ENCODE measurements around the gene SSBP3. TPM values are rescaled to one million over a fixed set of nuclear protein-coding genes. Genes with fewer than 3 reads are reported as not detected.
A peak's percentile ranks its signal among the peaks of the same experiment; 100 is the strongest.

Gene SSBP3
- polyA plus RNA-seq, 1 experiment: 34.3 TPM

DNA sequence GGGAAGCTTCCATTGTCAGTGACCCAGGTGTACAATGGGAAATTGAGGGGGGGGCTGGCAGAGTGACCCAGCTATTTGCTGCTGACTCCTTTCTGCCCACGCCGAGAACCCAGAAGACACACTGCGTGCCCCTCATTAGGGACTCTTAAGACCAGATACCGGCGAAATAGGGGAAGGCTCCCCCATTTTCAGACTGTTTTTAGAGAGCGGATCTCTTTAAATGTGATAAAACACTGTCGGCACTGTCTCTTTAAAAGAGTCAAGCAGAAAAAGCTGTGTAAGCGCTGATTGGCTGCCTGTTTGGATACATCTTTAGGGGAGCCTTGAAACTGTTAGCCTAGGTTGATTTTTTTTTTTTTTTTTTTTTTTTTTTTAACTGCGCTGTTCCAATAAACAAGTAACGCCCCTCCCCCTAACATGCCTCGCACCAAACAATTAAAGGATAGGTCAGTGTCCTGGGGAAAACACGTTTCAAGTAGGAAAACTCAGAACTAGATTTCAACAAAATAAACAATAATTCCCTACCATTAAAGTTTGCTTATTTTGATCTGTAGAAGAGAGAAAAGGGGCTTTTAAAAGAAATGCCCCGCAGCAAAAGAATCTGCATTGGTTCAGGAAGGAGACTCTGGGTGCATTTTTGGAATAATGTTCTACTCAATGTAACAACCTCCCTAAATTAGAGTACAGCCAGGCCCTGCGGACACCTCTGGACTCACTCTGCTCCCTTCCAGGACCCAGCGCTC lies 1.4 kb upstream of the SSBP3 start:
- H3K27me3 ChIP-seq (ENCODE audit: control insufficient read depth, insufficient read depth, low read length): no peaks in the 10 kb centered on the region
- ChIA-PET POLR2A (interaction anchor here (0.6 to 2.3 kb wide), 9 partner anchors 30 to 208 kb away, joined by 3 to 19 read pairs (median 7); partner anchors contain the start of genes CYB5RL and MRPL37), CTCF (interaction anchor here (0.6 to 2.3 kb wide), 6 partner anchors 29 to 385 kb away, joined by 3 to 38 read pairs (median 4); no protein-coding TSS in a partner anchor)
- H3K27ac ChIP-seq (ENCODE audit: low read depth, low read length): peak overlapping the region; percentile 79
- DNase-seq (ENCODE audit: low read depth, low spot score): peak; percentile 83
- no peaks in the 10 kb centered on the region; the same call in 1 of the 2 replicates for H3K9me3 ChIP-seq (ENCODE audit: control insufficient read depth, insufficient read depth, low read length)
- H3K4me3 ChIP-seq (ENCODE audit: low read depth, low read length): peak overlapping the region; percentile 68
- TF ChIP-seq, protein P1, sequence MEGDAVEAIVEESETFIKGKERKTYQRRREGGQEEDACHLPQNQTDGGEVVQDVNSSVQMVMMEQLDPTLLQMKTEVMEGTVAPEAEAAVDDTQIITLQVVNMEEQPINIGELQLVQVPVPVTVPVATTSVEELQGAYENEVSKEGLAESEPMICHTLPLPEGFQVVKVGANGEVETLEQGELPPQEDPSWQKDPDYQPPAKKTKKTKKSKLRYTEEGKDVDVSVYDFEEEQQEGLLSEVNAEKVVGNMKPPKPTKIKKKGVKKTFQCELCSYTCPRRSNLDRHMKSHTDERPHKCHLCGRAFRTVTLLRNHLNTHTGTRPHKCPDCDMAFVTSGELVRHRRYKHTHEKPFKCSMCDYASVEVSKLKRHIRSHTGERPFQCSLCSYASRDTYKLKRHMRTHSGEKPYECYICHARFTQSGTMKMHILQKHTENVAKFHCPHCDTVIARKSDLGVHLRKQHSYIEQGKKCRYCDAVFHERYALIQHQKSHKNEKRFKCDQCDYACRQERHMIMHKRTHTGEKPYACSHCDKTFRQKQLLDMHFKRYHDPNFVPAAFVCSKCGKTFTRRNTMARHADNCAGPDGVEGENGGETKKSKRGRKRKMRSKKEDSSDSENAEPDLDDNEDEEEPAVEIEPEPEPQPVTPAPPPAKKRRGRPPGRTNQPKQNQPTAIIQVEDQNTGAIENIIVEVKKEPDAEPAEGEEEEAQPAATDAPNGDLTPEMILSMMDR (IDR thresholded peaks at IDR 0.05; ENCODE audit: low read depth, low read length): no peak

- peak overlapping the region; percentile 57 for H3K27ac ChIP-seq (ENCODE audit: low read depth, low read length)
- POLR2A ChIA-PET: interaction anchor here (0.6 to 2.3 kb wide), 9 partner anchors 29 to 207 kb away, joined by 4 to 19 read pairs (median 7); partner anchors contain the start of genes CYB5RL and MRPL37
- CTCF ChIA-PET: interaction anchor here (0.6 to 2.3 kb wide), 6 partner anchors 29 to 386 kb away, joined by 3 to 38 read pairs (median 4); no protein-coding TSS in a partner anchor
Measured at GRCh38 chr1:54407154-54407403, 885 bp upstream of the SSBP3 start.

DNA sequence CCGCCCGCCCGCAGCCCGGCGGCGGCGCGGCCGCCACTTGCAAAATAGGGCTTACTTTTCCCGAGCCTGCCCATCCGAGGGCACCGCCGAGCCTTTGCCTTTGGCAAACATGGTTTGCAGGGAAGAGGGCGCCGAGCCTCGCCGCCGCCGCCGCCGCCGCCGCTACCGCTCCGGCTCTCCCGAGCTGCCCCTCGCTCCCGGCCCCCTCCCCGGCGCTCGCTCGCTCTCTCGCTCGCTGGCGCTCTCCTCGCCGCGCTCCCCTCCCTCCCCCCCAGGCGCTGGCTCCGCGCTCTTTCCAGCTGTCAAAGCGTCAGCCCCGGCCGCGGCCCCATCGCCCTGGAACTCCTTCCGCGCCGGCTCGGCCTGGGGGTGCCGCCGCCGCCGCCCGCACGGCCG lies 298 bp downstream of the SSBP3 start:
- ChIA-PET POLR2A (interaction anchor here (1.3 to 2.3 kb wide), 2 partner anchors 81 to 83 kb away, joined by 6 to 19 read pairs; no protein-coding TSS in a partner anchor), CTCF (interaction anchor here (0.5 to 2.3 kb wide), 5 partner anchors 81 to 204 kb away, joined by 3 to 38 read pairs (median 4); no protein-coding TSS in a partner anchor)
- no peak for DNase-seq (ENCODE audit: low read depth, low spot score)
- peak overlapping the region; percentile 79 for H3K4me3 ChIP-seq (ENCODE audit: low read depth, low read length)
- no peak overlapping the region for H3K27ac ChIP-seq (ENCODE audit: low read depth, low read length)
- no peaks in the 10 kb centered on the region; the same call in 1 of the 2 replicates for H3K9me3 ChIP-seq (ENCODE audit: control insufficient read depth, insufficient read depth, low read length)
- TF ChIP-seq, protein P1 (IDR thresholded peaks at IDR 0.05; ENCODE audit: low read depth, low read length): no peak
- H3K27me3 ChIP-seq (ENCODE audit: control insufficient read depth, insufficient read depth, low read length): no peaks in the 10 kb centered on the region

More at GRCh38 chr1:54407154-54407403, 885 bp upstream of the SSBP3 start:
- no peak for DNase-seq (ENCODE audit: low read depth, low spot score)
- Histone ChIP-seq H3K27me3 (ENCODE audit: control insufficient read depth, insufficient read depth, low read length) (no peaks in the 10 kb centered on the region), H3K4me3 (ENCODE audit: low read depth, low read length) (peak overlapping the region; percentile 68), H3K9me3 (ENCODE audit: control insufficient read depth, insufficient read depth, low read length) (no peaks in the 10 kb centered on the region; the same call in 1 of the 2 replicates)
- TF ChIP-seq, protein P1 (IDR thresholded peaks at IDR 0.05; ENCODE audit: low read depth, low read length): no peak

DNA sequence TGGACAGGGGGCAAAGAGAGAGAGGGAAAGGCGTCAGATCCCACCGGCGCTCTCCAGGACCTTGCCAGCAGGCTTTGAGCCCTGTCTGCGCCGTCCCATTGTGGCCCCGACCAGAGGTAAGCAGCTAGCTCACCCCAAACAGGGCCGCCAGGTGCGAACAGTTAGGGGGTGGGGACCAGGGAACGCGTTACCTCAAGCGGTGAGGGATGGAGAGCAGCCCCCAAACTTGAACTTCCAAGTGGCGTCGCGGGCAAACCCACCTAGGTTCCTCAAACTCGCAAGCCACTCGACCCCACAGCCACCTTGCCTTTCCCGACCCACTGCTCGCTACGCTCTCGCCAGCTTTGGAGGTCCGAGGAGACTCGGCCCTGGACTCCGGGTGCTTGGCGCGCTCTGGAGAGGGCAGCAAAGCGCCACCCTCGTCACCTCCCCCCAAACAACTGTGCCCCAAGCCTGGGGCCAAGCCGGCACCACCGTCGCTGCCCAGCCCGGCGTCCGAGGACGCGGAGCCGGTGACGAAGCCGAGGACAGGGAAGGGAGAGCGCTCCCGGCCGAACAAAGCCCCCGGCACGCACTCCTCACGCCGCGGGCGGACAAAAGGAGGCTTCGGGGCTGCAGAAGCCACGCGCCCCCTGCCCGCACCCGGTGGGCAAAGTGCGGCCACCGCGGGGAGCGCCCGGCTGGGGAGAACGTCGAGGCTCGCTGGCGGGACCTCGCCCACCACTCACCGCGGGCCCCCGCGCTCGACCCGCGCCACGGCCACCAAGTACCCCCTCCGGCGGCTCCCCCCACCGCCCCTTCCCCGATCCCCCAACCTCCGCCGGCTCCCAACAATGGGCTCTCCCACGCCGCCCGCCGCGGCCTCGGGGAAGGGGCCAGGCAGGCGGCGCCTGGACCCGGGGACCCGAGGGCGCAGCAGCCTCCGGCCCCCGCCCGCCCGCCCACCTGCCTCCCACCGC lies 976 bp downstream of the SSBP3 start:
- H3K27ac ChIP-seq (ENCODE audit: low read depth, low read length): peak overlapping the region; percentile 31
- no peaks in the 10 kb centered on the region; the same call in 1 of the 2 replicates for H3K9me3 ChIP-seq (ENCODE audit: control insufficient read depth, insufficient read depth, low read length)
- H3K4me3 ChIP-seq (ENCODE audit: low read depth, low read length): peak overlapping the region; percentile 79
- no peak for DNase-seq (ENCODE audit: low read depth, low spot score)
- TF ChIP-seq, protein P1 (IDR thresholded peaks at IDR 0.05; ENCODE audit: low read depth, low read length): no peak
- ChIA-PET POLR2A (interaction anchor here (0.8 kb wide), 1 partner anchor 132 kb away, joined by 7 read pairs; no protein-coding TSS in a partner anchor), CTCF (interaction anchor here (0.7 to 3.6 kb wide), 3 partner anchors 84 to 522 kb away, joined by 3 to 23 read pairs (median 15); no protein-coding TSS in a partner anchor)
- no peaks in the 10 kb centered on the region for H3K27me3 ChIP-seq (ENCODE audit: control insufficient read depth, insufficient read depth, low read length)
